ENCODE results near the gene MAN1C1. TPM values are rescaled to one million over a fixed set of nuclear protein-coding genes. Genes with fewer than 3 reads are reported as not detected.

Gene MAN1C1
- total and polyA plus RNA-seq, 2 donors (not counting 3 experiments of a cell fraction or from before 2014, with no cell fraction given), result 1.5 to 4.0 TPM

- H3K4me3 ChIP-seq (replicated peaks in 1 of 3; ENCODE audit: insufficient read depth in 1 of 3, low read depth in 1 of 3, low read length in 3 of 3), result no peak overlapping the region
- no peak overlapping the region for H3K9ac ChIP-seq (replicated peaks; ENCODE audit: extremely low read depth, insufficient read depth, low read length)
- FAIRE-seq (no peak), DNase-seq (ENCODE audit: low read depth, low spot score) (no peak)
- intact Hi-C loops (cut with micrococcal nuclease), result no loop called here
- CTCF ChIA-PET, result no interaction called here
- H3K27ac ChIP-seq (ENCODE audit: insufficient read depth, low read depth, low read length), result no peak overlapping the region
- no peaks in the 10 kb centered on the region for H4K20me1 ChIP-seq (replicated peaks; ENCODE audit: control insufficient read depth, extremely low read depth, insufficient read depth, low read length)
- no peak overlapping the region for H3K4me2 ChIP-seq (ENCODE audit: insufficient read depth, low read length)
- H3K4me1 ChIP-seq (ENCODE audit: control insufficient read depth, extremely low read depth, insufficient read depth, low read length), result no peaks in the 10 kb centered on the region
- TF ChIP-seq MAX (IDR thresholded peaks at IDR 0.05; ENCODE audit: insufficient read depth, insufficient read length) (no peak), GATA2 (IDR thresholded peaks at IDR 0.05; ENCODE audit: insufficient read depth, insufficient read length, low read depth, low read length) (no peak), POLR2A (IDR thresholded peaks at IDR 0.05; ENCODE audit: low read depth, low read length) (no peak), FOS (IDR thresholded peaks at IDR 0.05; ENCODE audit: borderline replicate concordance, insufficient read depth, low read length) (no peak), CTCF (IDR thresholded peaks at IDR 0.05; ENCODE audit: extremely low read depth in 1 of 2, insufficient read depth in 1 of 2, low read depth in 1 of 2, low read length in 2 of 2) (no peak), JUN (IDR thresholded peaks at IDR 0.05; ENCODE audit: borderline replicate concordance, insufficient read depth, insufficient read length, low read depth) (no peak), POLR2AphosphoS5 (IDR thresholded peaks at IDR 0.05; ENCODE audit: insufficient read depth, low read depth, low read length) (no peak), EZH2 (IDR thresholded peaks at IDR 0.05; ENCODE audit: borderline replicate concordance, low read depth, low read length, severe bottlenecking) (no peak), MYC (IDR thresholded peaks at IDR 0.05; ENCODE audit: low read depth, low read length) (no peak)
- no peaks in the 10 kb centered on the region for H3K79me2 ChIP-seq (ENCODE audit: control insufficient read depth, insufficient read depth, low read length)
- no peaks in the 10 kb centered on the region for H3K9me3 ChIP-seq (replicated peaks; ENCODE audit: control insufficient read depth, insufficient read depth, low read length)
- no TSS peak for BruUV-seq (replicated peaks)
- H3K36me3 ChIP-seq (ENCODE audit: control insufficient read depth in 2 of 2, extremely low read depth in 1 of 2, insufficient read depth in 2 of 2, low read length in 2 of 2), result no peaks in the 10 kb centered on the region
- dilution Hi-C loops (cut with MboI; ENCODE audit: extremely low pct_ligation_motif_present, low sequenced_read_pairs), result no loop called here
- H3K9me1 ChIP-seq (replicated peaks; ENCODE audit: control insufficient read depth, extremely low read depth, insufficient read depth, low read length), result no peaks in the 10 kb centered on the region
- peaks cover 0 to 2% of the 10 kb centered on the region in 2 experiments for H3K27me3 ChIP-seq (ENCODE audit: control insufficient read depth in 2 of 2, insufficient read depth in 2 of 2, low read length in 2 of 2)
- POLR2A ChIA-PET, result no interaction called here
- no peak overlapping the region for H2AFZ ChIP-seq (ENCODE audit: low read depth, low read length)
These were observed 72.0 kb downstream of the MAN1C1 start for GRCh38 chr1:25688390-25689119.

Data from endothelial cell of umbilical vein (primary cell).